ENCODE results near the gene ZNF605.
A peak's percentile ranks its signal among the peaks of the same experiment; 100 is the strongest.
"Not testable (repeated sequence)": the region's sequence is repeated elsewhere in the genome, so short reads cannot be mapped to it uniquely, and the experiment has no call there.

ZNF605 gene

GRCh38 chr12:132956011-132956788 lies at the start of gene ZNF605:
ZNF605 (minus strand) TSS chr12:132956306; CDS start chr12:132945635, 10,671 bp downstream.
- DNase-seq (ENCODE audit: low spot score) = peak; percentile 74

- DNase-seq (ENCODE audit: low spot score) = no peak
Observed at GRCh38 chr12:132998741-132999140, 42.6 kb upstream of the ZNF605 start.

- peak; percentile 6 for DNase-seq (ENCODE audit: low spot score)
Observed at GRCh38 chr12:132986885-132987225, 30.7 kb upstream of the ZNF605 start.

GRCh38 chr12:132986001-132986884 lies 30.1 kb upstream of the ZNF605 start, which contains the start of gene ZNF26:
ZNF26 (plus strand) TSS chr12:132986367; CDS start chr12:132986841, 474 bp downstream.
- peak; percentile 82 for DNase-seq (ENCODE audit: low spot score)

- DNase-seq (ENCODE audit: low spot score) = not testable (repeated sequence)
Observed at GRCh38 chr12:132976870-132977269, 20.8 kb upstream of the ZNF605 start.

- DNase-seq (ENCODE audit: low spot score) = no peak
Observed at GRCh38 chr12:132972374-132972773, 16.3 kb upstream of the ZNF605 start.

- no peak for DNase-seq (ENCODE audit: low spot score)
Observed at GRCh38 chr12:132967736-132968135, 11.6 kb upstream of the ZNF605 start.

- DNase-seq (ENCODE audit: low spot score) = no peak
Observed at GRCh38 chr12:132966676-132967415, 10.7 kb upstream of the ZNF605 start.

GRCh38 chr12:132965796-132966195 lies 9.7 kb upstream of the ZNF605 start:
- no peak for DNase-seq (ENCODE audit: low spot score)

- DNase-seq (ENCODE audit: low spot score) = not testable (repeated sequence)
Observed at GRCh38 chr12:132963947-132964346, 7.8 kb upstream of the ZNF605 start.

- DNase-seq (ENCODE audit: low spot score) = not testable (repeated sequence)
Observed at GRCh38 chr12:132961790-132962189, 5.7 kb upstream of the ZNF605 start.

- peak; percentile 43 for DNase-seq (ENCODE audit: low spot score)
Observed at GRCh38 chr12:132955094-132956010, 754 bp downstream of the ZNF605 start.

GRCh38 chr12:132954471-132955048 lies 1.5 kb downstream of the ZNF605 start:
- DNase-seq (ENCODE audit: low spot score) = no peak

- DNase-seq (ENCODE audit: low spot score) = no peak
Observed at GRCh38 chr12:132953771-132954170, 2.3 kb downstream of the ZNF605 start.

- DNase-seq (ENCODE audit: low spot score) = no peak
Observed at GRCh38 chr12:132953163-132953425, 3.0 kb downstream of the ZNF605 start.

- no peak for DNase-seq (ENCODE audit: low spot score)
Observed at GRCh38 chr12:132952371-132953162, 3.5 kb downstream of the ZNF605 start.

- no peak for DNase-seq (ENCODE audit: low spot score)
Observed at GRCh38 chr12:132951649-132952048, 4.5 kb downstream of the ZNF605 start.

GRCh38 chr12:132950844-132951535 lies 5.1 kb downstream of the ZNF605 start:
- DNase-seq (ENCODE audit: low spot score) = no peak
